Stimulated activated CD8-positive, alpha-beta memory T cell treated with anti-CD3 and anti-CD28 coated beads, Interleukin-4, amount 100 ng/mL, for 24 hours (primary cell): Measurements from ENCODE around the gene SLC17A2.

Experiments
- DNase-seq: peaks from one replicate; pipeline ENCODE4 v3.0.0-alpha.2; 2020; ENCODE audit warnings: low read depth

The SLC17A2 gene

GRCh38 chr6:25918083-25918683 lies 12.3 kb downstream of the SLC17A2 start:
- DNase-seq, result no peak

- no peak for DNase-seq
Observed at GRCh38 chr6:25916789-25917490, 13.6 kb downstream of the SLC17A2 start.

GRCh38 chr6:25916330-25916729 lies 14.2 kb downstream of the SLC17A2 start:
- DNase-seq, result no peak

GRCh38 chr6:25913741-25914140 lies 16.8 kb downstream of the SLC17A2 start:
- DNase-seq, result no peak

GRCh38 chr6:25911351-25911750 lies 19.1 kb downstream of the SLC17A2 start:
- DNase-seq, result no peak

- DNase-seq, result no peak
Observed at GRCh38 chr6:25907475-25908014, 22.9 kb downstream of the SLC17A2 start.

GRCh38 chr6:25903467-25904099 lies 26.9 kb downstream of the SLC17A2 start:
- no peak for DNase-seq

- DNase-seq, result no peak
Observed at GRCh38 chr6:25902071-25902470, 28.4 kb downstream of the SLC17A2 start.

GRCh38 chr6:25900843-25901242 lies 29.6 kb downstream of the SLC17A2 start:
- no peak for DNase-seq

- no peak for DNase-seq
Observed at GRCh38 chr6:25899580-25900408, 30.7 kb downstream of the SLC17A2 start.

GRCh38 chr6:25899123-25899522 lies 31.4 kb downstream of the SLC17A2 start:
- DNase-seq, result no peak

GRCh38 chr6:25898289-25898977 lies 32.1 kb downstream of the SLC17A2 start:
- DNase-seq, result no peak

GRCh38 chr6:25896252-25896651 lies 34.2 kb downstream of the SLC17A2 start:
- no peak for DNase-seq

- DNase-seq, result no peak
Observed at GRCh38 chr6:25895771-25896170, 34.7 kb downstream of the SLC17A2 start.

GRCh38 chr6:25893778-25894177 lies 36.7 kb downstream of the SLC17A2 start:
- DNase-seq, result no peak

- DNase-seq, result no peak
Observed at GRCh38 chr6:25892877-25893276, 37.6 kb downstream of the SLC17A2 start.

- DNase-seq, result no peak
Observed at GRCh38 chr6:25889877-25890853, 40.3 kb downstream of the SLC17A2 start.

- no peak for DNase-seq
Observed at GRCh38 chr6:25888626-25889025, 41.9 kb downstream of the SLC17A2 start.

GRCh38 chr6:25886066-25886465 lies 44.4 kb downstream of the SLC17A2 start:
- DNase-seq, result no peak

GRCh38 chr6:25883991-25884390 lies 46.5 kb downstream of the SLC17A2 start:
- no peak for DNase-seq
